GM12878 (cell line): ENCODE results near the gene IMP3. TPM values are rescaled to one million over a fixed set of nuclear protein-coding genes. Genes with fewer than 3 reads are reported as not detected.

Source experiments
- CUX1 ChIP-seq: IDR thresholded peaks from 2 replicates; pipeline ENCODE4 v1.6.1; 2012; ENCODE audit warnings: improper control_type of control experiment, low read depth, low read length; ENCODE audit not compliant: insufficient replicate concordance
- EGR1 ChIP-seq, 2 experiments: IDR thresholded peaks; 1 replicate in 1 of 2; 2 replicates in 1 of 2; pipeline ENCODE4 v1.6.1; 2011 to 2012; ENCODE audit warnings: low read depth in 2 of 2, low read length in 2 of 2, borderline replicate concordance in 1 of 2, mild to moderate bottlenecking in 1 of 2, moderate library complexity in 1 of 2
- GATAD2B ChIP-seq: fragments of 450-650 bp; conservative IDR thresholded peaks from 2 replicates; pipeline ENCODE4 v1.6.1; 2017; ENCODE audit warnings: low read depth, mild to moderate bottlenecking, moderate library complexity
- IRF4 ChIP-seq: IDR thresholded peaks from 2 replicates; pipeline ENCODE4 v1.6.1; 2011; ENCODE audit warnings: low read depth, low read length
- KAT2A ChIP-seq: conservative IDR thresholded peaks from 2 replicates; pipeline ENCODE4 v1.6.1; 2011; ENCODE audit warnings: low read depth, low read length; ENCODE audit not compliant: control insufficient read depth
- POLR2AphosphoS5 ChIP-seq: IDR thresholded peaks from 2 replicates; pipeline ENCODE4 v1.6.1; 2011; ENCODE audit warnings: mild to moderate bottlenecking, low read length, inconsistent platforms
- POU2F2 ChIP-seq: IDR thresholded peaks from 3 replicates; pipeline ENCODE4 v1.6.1; 2011; ENCODE audit warnings: low read depth, mild to moderate bottlenecking, low read length, borderline replicate concordance
- RELA ChIP-seq: fragments of 450-650 bp; IDR thresholded peaks from 2 replicates; pipeline ENCODE4 v1.8.0; 2014; ENCODE audit warnings: borderline replicate concordance; ENCODE audit not compliant: partially characterized antibody
- SMAD1 ChIP-seq: fragments of 450-650 bp; IDR thresholded peaks from 2 replicates; pipeline ENCODE4 v1.6.1; 2018; ENCODE audit warnings: mild to moderate bottlenecking, low read depth; ENCODE audit not compliant: partially characterized antibody
- SUZ12 ChIP-seq: fragments of 200-600 bp; sonication (generic); IDR thresholded peaks from one replicate; pipeline ENCODE4 v1.6.1; 2018; ENCODE audit warnings: antibody characterized with exemption, mild to moderate bottlenecking; ENCODE audit not compliant: unreplicated experiment
- TAF1 ChIP-seq: IDR thresholded peaks from 2 replicates; pipeline ENCODE4 v1.6.1; 2011; ENCODE audit warnings: mild to moderate bottlenecking, low read depth, low read length, borderline replicate concordance
- ZBTB40 ChIP-seq: fragments of 450-650 bp; IDR thresholded peaks from 2 replicates; pipeline ENCODE4 v1.6.1; 2016; ENCODE audit warnings: mild to moderate bottlenecking, moderate library complexity, borderline replicate concordance
- polyA plus RNA-seq, 11 experiments: library from polyadenylated mRNA; depleted of rRNA in 4 of 11; unstranded in 6 of 11; stranded (reverse) in 5 of 11; fragments of >200 nt; fragmentation: Nextera tagmentation in 4 of 11; fragmentation: Illumina TruSeq in 1 of 11; extraction: Ambion mirVana in 4 of 11; extraction: Trizol in 1 of 11; gene quantifications; 1 replicate in 1 of 11; 2 replicates in 10 of 11; pipeline versions ENCODE4 v1.2.1 to v1.2.3, GENCODE V29; 2011 to 2016; ENCODE audit warnings: inconsistent platforms in 2 of 11, missing spikeins in 2 of 11, low read depth in 1 of 11
- total RNA-seq, 4 experiments: library from RNA; depleted of rRNA in 3 of 4; stranded (reverse); fragments of >200 nt in 3 of 4; fragmentation: Illumina TruSeq in 1 of 4; extraction: Trizol in 1 of 4; gene quantifications; 2 replicates each; pipeline versions ENCODE4 v1.2.1 to v1.2.3, GENCODE V29; 2013 to 2021
- TF ChIP-seq, protein P1 (sequence below): IDR thresholded peaks from 2 replicates; pipeline ENCODE4 v1.6.1; 2011; ENCODE audit warnings: low read depth, low read length, improper control_type of control experiment, borderline replicate concordance
- TF ChIP-seq, protein P2 (sequence below): fragments of 150-350 bp; IDR thresholded peaks from 2 replicates; pipeline ENCODE4 v1.6.1; 2016; ENCODE audit warnings: low read depth, low read length

Gene IMP3
- total and polyA plus RNA-seq, 10 of the 15 experiments (the other 5 are each of a cell fraction or from before 2014, with no cell fraction given) = 13.3 to 208 (median 85.2) TPM

DNA sequence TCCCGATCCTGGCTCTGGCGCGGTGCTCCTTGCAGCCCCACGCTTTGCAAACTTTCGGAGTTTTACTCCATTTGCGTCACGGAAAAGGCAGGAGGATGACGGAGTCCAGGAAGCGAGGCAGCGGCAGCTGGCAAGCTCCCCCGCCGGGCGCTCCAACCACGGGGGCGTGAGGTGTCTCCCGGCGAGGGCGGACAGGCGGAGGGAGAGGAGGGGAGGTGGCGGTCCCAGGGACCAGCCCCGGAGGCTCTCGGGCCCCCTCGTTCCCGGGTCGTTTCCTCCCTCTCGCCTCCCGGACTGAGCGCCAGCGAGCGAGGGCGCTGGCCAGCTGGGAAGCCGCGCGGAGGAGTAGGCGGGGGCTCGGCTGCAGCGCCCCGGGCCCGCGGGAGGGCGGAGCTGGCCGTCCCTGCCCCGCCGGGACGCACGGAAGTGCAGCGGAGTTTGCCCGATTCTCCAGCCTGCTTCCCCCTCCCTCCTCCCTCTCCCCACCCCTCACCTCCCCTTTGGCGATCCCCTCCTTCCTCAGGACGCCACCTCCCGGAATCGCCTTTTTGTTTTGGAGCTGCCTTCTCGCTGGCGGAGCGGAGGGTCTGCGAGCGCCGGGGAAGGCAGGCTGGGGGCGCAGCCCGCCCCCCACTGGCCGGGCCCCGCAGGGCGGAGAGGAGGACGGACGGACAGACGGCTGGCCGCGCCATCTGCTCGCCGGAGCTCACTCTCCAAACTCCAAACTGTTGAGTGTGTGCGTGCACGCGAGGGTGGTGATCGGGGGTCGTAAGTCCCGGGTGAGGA, 7.5 kb upstream of the IMP3 start, which contains the start of gene SNX33 (continued):
- no peak for TF ChIP-seq CUX1
- no peak for TF ChIP-seq IRF4
- TF ChIP-seq KAT2A = no peak
- TF ChIP-seq EGR1 (IDR thresholded peaks at IDR 0.05; ENCODE audit: borderline replicate concordance in 1 of 2, low read depth in 2 of 2, low read length in 2 of 2) = 0 out of 3 replicates have a peak, but pooled peaks of 1 of the 2 experiments have one; percentile 15
- no peak for TF ChIP-seq POLR2AphosphoS5
- TF ChIP-seq ZBTB40 = no peak
- TF ChIP-seq, protein P1, sequence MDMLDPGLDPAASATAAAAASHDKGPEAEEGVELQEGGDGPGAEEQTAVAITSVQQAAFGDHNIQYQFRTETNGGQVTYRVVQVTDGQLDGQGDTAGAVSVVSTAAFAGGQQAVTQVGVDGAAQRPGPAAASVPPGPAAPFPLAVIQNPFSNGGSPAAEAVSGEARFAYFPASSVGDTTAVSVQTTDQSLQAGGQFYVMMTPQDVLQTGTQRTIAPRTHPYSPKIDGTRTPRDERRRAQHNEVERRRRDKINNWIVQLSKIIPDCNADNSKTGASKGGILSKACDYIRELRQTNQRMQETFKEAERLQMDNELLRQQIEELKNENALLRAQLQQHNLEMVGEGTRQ = no peak
- TF ChIP-seq, protein P2, sequence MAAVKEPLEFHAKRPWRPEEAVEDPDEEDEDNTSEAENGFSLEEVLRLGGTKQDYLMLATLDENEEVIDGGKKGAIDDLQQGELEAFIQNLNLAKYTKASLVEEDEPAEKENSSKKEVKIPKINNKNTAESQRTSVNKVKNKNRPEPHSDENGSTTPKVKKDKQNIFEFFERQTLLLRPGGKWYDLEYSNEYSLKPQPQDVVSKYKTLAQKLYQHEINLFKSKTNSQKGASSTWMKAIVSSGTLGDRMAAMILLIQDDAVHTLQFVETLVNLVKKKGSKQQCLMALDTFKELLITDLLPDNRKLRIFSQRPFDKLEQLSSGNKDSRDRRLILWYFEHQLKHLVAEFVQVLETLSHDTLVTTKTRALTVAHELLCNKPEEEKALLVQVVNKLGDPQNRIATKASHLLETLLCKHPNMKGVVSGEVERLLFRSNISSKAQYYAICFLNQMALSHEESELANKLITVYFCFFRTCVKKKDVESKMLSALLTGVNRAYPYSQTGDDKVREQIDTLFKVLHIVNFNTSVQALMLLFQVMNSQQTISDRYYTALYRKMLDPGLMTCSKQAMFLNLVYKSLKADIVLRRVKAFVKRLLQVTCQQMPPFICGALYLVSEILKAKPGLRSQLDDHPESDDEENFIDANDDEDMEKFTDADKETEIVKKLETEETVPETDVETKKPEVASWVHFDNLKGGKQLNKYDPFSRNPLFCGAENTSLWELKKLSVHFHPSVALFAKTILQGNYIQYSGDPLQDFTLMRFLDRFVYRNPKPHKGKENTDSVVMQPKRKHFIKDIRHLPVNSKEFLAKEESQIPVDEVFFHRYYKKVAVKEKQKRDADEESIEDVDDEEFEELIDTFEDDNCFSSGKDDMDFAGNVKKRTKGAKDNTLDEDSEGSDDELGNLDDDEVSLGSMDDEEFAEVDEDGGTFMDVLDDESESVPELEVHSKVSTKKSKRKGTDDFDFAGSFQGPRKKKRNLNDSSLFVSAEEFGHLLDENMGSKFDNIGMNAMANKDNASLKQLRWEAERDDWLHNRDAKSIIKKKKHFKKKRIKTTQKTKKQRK = no peak
- no peak for TF ChIP-seq SMAD1
- no peak for TF ChIP-seq TAF1
- no peak for TF ChIP-seq RELA
- TF ChIP-seq POU2F2 = no peak; the same call in 2 of the 3 replicates
- TF ChIP-seq SUZ12 = no peak
- TF ChIP-seq GATAD2B = 0 out of 2 replicates have a peak, but pooled peaks have one; percentile 69
